H1 (cell line): ENCODE data around the gene TRAF3. TPM values are rescaled to one million over a fixed set of nuclear protein-coding genes. Genes with fewer than 3 reads are reported as not detected.

Experiments used
- CTCF ChIA-PET: fragments of 300-600 bp; sonication (Branson Sonifier 250); formaldehyde crosslinking; loops from one replicate; lab custom pipeline; 2021; ENCODE audit not compliant: partially characterized antibody; lab: Charles Lee
- POLR2A ChIA-PET: fragments of 300-600 bp; sonication (Branson Sonifier 250); formaldehyde crosslinking; loops from one replicate; lab custom pipeline; 2021; ENCODE audit warnings: inconsistent platforms; ENCODE audit not compliant: partially characterized antibody; lab: Charles Lee
- DNase-seq, 2 experiments: peaks; one replicate each; pipeline versions ENCODE4 v3.0.0 to v3.0.0-alpha.2; 2010 to 2022; ENCODE audit warnings: low spot score in 2 of 2, low read depth in 1 of 2, mixed read lengths in 1 of 2
- FAIRE-seq: peaks from 2 replicates; lab custom pipeline; 2011; peaks lifted over from hg19 to GRCh38; lab: Jason Lieb, UNC
- H2AFZ ChIP-seq: 2 replicates; pipeline ENCODE4 v1.8.1; 2012; ENCODE audit warnings: low read length, inconsistent platforms
- H2AK5ac ChIP-seq: 2 replicates; pipeline ENCODE4 v1.6.1; 2013; ENCODE audit warnings: low read depth, low read length
- H2BK120ac ChIP-seq: replicated peaks from 2 replicates; pipeline ENCODE3; 2013; ENCODE audit warnings: low read depth, low read length, inconsistent platforms
- H2BK12ac ChIP-seq: 2 replicates; pipeline ENCODE4 v1.6.1; 2013; ENCODE audit warnings: low read depth, low read length
- H2BK15ac ChIP-seq: 2 replicates; pipeline ENCODE4 v1.6.1; 2013; ENCODE audit warnings: low read length
- H2BK20ac ChIP-seq: 2 replicates; pipeline ENCODE4 v1.6.1; 2013; ENCODE audit warnings: low read length
- H2BK5ac ChIP-seq: 2 replicates; pipeline ENCODE4 v1.6.1; 2013; ENCODE audit warnings: low read depth, low read length
- H3K14ac ChIP-seq: 2 replicates; pipeline ENCODE4 v1.6.1; 2013; ENCODE audit warnings: inconsistent platforms; ENCODE audit not compliant: insufficient read length
- H3K18ac ChIP-seq: 2 replicates; pipeline ENCODE4 v1.6.1; 2013; ENCODE audit warnings: low read length; ENCODE audit errors: extremely low read depth
- H3K23ac ChIP-seq: 2 replicates; pipeline ENCODE4 v1.6.1; 2013; ENCODE audit warnings: inconsistent platforms; ENCODE audit not compliant: insufficient read length
- H3K23me2 ChIP-seq: 2 replicates; pipeline ENCODE4 v1.6.1; 2013; ENCODE audit warnings: low read depth, low read length
- H3K27ac ChIP-seq: 2 replicates; pipeline ENCODE4 v1.6.1; 2011; ENCODE audit warnings: low read depth, low read length, inconsistent platforms
- H3K27me3 ChIP-seq, 4 experiments: replicated peaks in 1 of 4; 1 replicate in 1 of 4; 2 replicates in 3 of 4; pipeline versions ENCODE4 v1.6.1 to v1.8.1; 2011 to 2013; ENCODE audit warnings: low read length in 3 of 4, mild to moderate bottlenecking in 3 of 4, inconsistent platforms in 2 of 4, mixed read lengths in 2 of 4, moderate library complexity in 1 of 4; ENCODE audit not compliant: control insufficient read depth in 3 of 4, insufficient read depth in 3 of 4; ENCODE audit errors: extremely low read depth in 1 of 4
- H3K36me3 ChIP-seq, 4 experiments: 2 replicates each; pipeline versions ENCODE4 v1.6.1 to v1.8.1; 2011 to 2013; ENCODE audit warnings: mild to moderate bottlenecking in 4 of 4, low read length in 3 of 4, moderate library complexity in 2 of 4, control low read depth in 1 of 4, inconsistent platforms in 1 of 4; ENCODE audit not compliant: insufficient read depth in 4 of 4, control insufficient read depth in 2 of 4
- H3K4ac ChIP-seq: replicated peaks from 2 replicates; pipeline ENCODE3; 2013; ENCODE audit warnings: low read length, low read depth, mixed read lengths, inconsistent platforms; ENCODE audit not compliant: insufficient read length
- H3K4me1 ChIP-seq, 4 experiments: replicated peaks in 1 of 4; 1 replicate in 1 of 4; 2 replicates in 3 of 4; pipeline versions ENCODE4 v1.6.1 to v1.8.1; 2011 to 2013; ENCODE audit warnings: low read length in 3 of 4, inconsistent platforms in 2 of 4, mixed read lengths in 1 of 4; ENCODE audit not compliant: insufficient read depth in 4 of 4, control insufficient read depth in 3 of 4
- H3K4me2 ChIP-seq, 2 experiments: 2 replicates each; pipeline versions ENCODE4 v1.6.1 to v1.8.1; 2011 to 2013; ENCODE audit warnings: low read depth in 2 of 2, low read length in 2 of 2, control low read depth in 1 of 2, inconsistent platforms in 1 of 2, mild to moderate bottlenecking in 1 of 2; ENCODE audit not compliant: insufficient read depth in 1 of 2
- H3K4me3 ChIP-seq, 4 experiments: fragments of 200-600, 300-600 bp in 1 of 4; sonication (generic), shearing (Covaris generic), sonication (Bioruptor Twin) in 1 of 4; 2 replicates each; pipeline versions ENCODE4 v1.5.1 to v1.8.1; 2011 to 2016; ENCODE audit warnings: low read length in 4 of 4, low read depth in 3 of 4, control low read depth in 2 of 4, inconsistent platforms in 2 of 4, mild to moderate bottlenecking in 2 of 4, mixed read lengths in 1 of 4, moderate library complexity in 1 of 4; ENCODE audit not compliant: insufficient read depth in 2 of 4; ENCODE audit errors: extremely low read depth in 1 of 4
- H3K56ac ChIP-seq: replicated peaks from 2 replicates; pipeline ENCODE3; 2013; ENCODE audit warnings: low read depth, mild to moderate bottlenecking, mixed read lengths, low read length, inconsistent platforms; ENCODE audit not compliant: insufficient read length
- H3K79me1 ChIP-seq: 2 replicates; pipeline ENCODE4 v1.6.1; 2013; ENCODE audit warnings: low read depth, low read length, control low read depth
- H3K79me2 ChIP-seq, 2 experiments: 2 replicates each; pipeline versions ENCODE4 v1.6.1 to v1.8.1; 2012 to 2013; ENCODE audit warnings: low read length in 2 of 2, mild to moderate bottlenecking in 2 of 2, inconsistent platforms in 1 of 2; ENCODE audit not compliant: insufficient read depth in 2 of 2, control insufficient read depth in 1 of 2
- H3K9ac ChIP-seq, 4 experiments: replicated peaks in 1 of 4; 1 replicate in 1 of 4; 2 replicates in 3 of 4; pipeline versions ENCODE4 v1.6.1 to v1.8.1; 2011 to 2013; ENCODE audit warnings: low read depth in 3 of 4, low read length in 3 of 4, control low read depth in 2 of 4, mild to moderate bottlenecking in 2 of 4, moderate library complexity in 2 of 4, inconsistent platforms in 1 of 4; ENCODE audit errors: extremely low read depth in 1 of 4
- H3K9me3 ChIP-seq, 2 experiments: 2 replicates each; pipeline versions ENCODE4 v1.6.1 to v1.8.1; 2012 to 2013; ENCODE audit warnings: mild to moderate bottlenecking in 2 of 2, moderate library complexity in 2 of 2, control low read depth in 1 of 2, inconsistent platforms in 1 of 2, low read depth in 1 of 2, low read length in 1 of 2, mixed read lengths in 1 of 2; ENCODE audit not compliant: insufficient read depth in 2 of 2
- H4K20me1 ChIP-seq, 2 experiments: replicated peaks in 1 of 2; 2 replicates each; pipeline versions ENCODE3 to v1.8.1; 2011 to 2013; ENCODE audit warnings: inconsistent platforms in 2 of 2, low read length in 2 of 2, mild to moderate bottlenecking in 1 of 2; ENCODE audit not compliant: insufficient read depth in 2 of 2, control insufficient read depth in 1 of 2
- H4K5ac ChIP-seq: 2 replicates; pipeline ENCODE4 v1.6.1; 2013; ENCODE audit warnings: low read length, low read depth, mixed read lengths, inconsistent platforms; ENCODE audit not compliant: insufficient read length
- H4K8ac ChIP-seq: 2 replicates; pipeline ENCODE4 v1.8.0; 2013; ENCODE audit warnings: mild to moderate bottlenecking, moderate library complexity, low read length, inconsistent platforms; ENCODE audit not compliant: insufficient read depth; ENCODE audit errors: extremely low read depth
- H4K91ac ChIP-seq: replicated peaks from 2 replicates; pipeline ENCODE3; 2013; ENCODE audit warnings: low read length, mixed read lengths, inconsistent platforms; ENCODE audit not compliant: insufficient read length
- PHF8 ChIP-seq: fragments of 200-600 bp; sonication (generic); conservative IDR thresholded peaks from 2 replicates; pipeline ENCODE4 v1.7.1; 2012; ENCODE audit warnings: low read depth, mild to moderate bottlenecking, inconsistent platforms, low read length, moderate library complexity
- WGBS, 2 experiments: shearing (Covaris generic) in 1 of 2; methylation state at CpG; one replicate each; pipeline versions ENCODE4 v1.1.6 to v1.1.7; 2013 to 2015; ENCODE audit warnings: low lambda C conversion rate in 2 of 2, mixed read lengths in 2 of 2, inconsistent platforms in 1 of 2, low coverage in 1 of 2, missing lambda C conversion rate in 1 of 2; ENCODE audit not compliant: insufficient replicate concordance in 2 of 2, insufficient coverage in 1 of 2, insufficient read length in 1 of 2; ENCODE audit errors: extremely low coverage in 1 of 2, missing lambda C conversion rate in 1 of 2; 5-methylcytosine and 5-hydroxymethylcytosine counted together
- polyA plus RNA-seq, 7 experiments: library from polyadenylated mRNA; depleted of rRNA in 3 of 7; stranded (reverse) in 5 of 7; unstranded in 2 of 7; fragments of >200 nt in 5 of 7; fragments of 200-250 nt in 2 of 7; gene quantifications; 1 replicate in 5 of 7; 2 replicates in 1 of 7; 4 replicates in 1 of 7; pipeline versions ENCODE4 v1.2.1 to v1.2.3, GENCODE V29; 2011 to 2013; ENCODE audit warnings: missing spikeins in 2 of 7, mixed read lengths in 2 of 7
- total RNA-seq: library from RNA; stranded (reverse); fragmentation: NEBNext Ultra II Directional; extraction: Animal tissue kit (Norgen Biotek cat#: 25700); gene quantifications from 2 replicates; pipeline ENCODE4 v1.2.1, GENCODE V29; 2021

Gene TRAF3
- total and polyA plus RNA-seq, 2 of the 8 experiments (the other 6 are each of a cell fraction or from before 2014, with no cell fraction given): 5.8 to 12.1 TPM

- Histone ChIP-seq H3K14ac (no peak overlapping the region), H3K4me2 (no peak overlapping the region), H3K9me3 (peaks cover 0 to 9% of the 10 kb centered on the region in 2 experiments; a peak in 2 of 4 replicates), H4K8ac (no peak overlapping the region), H3K27me3 (no peaks in the 10 kb centered on the region), H3K4ac (no peak overlapping the region), H2BK120ac (no peak overlapping the region), H3K23ac (no peak overlapping the region), H2AK5ac (no peak overlapping the region), H3K4me1 (no peaks in the 10 kb centered on the region), H3K27ac (no peak overlapping the region), H3K56ac (no peak overlapping the region), H3K79me2 (no peaks in the 10 kb centered on the region), H4K91ac (no peak overlapping the region), H3K4me3 (no peak overlapping the region), H4K5ac (no peak overlapping the region), H3K18ac (no peak overlapping the region), H3K9ac (no peak overlapping the region), H2AFZ (no peak overlapping the region), H4K20me1 (no peaks in the 10 kb centered on the region), H2BK12ac (no peak overlapping the region), H2BK5ac (no peak overlapping the region), H2BK20ac (no peak overlapping the region), H3K23me2 (no peaks in the 10 kb centered on the region), H3K36me3 (peaks cover 0 to 5% (median 0%) of the 10 kb centered on the region in 4 experiments; a peak in 2 of 8 replicates), H2BK15ac (no peak overlapping the region), H3K79me1 (no peaks in the 10 kb centered on the region)
- ChIA-PET CTCF (no interaction called here), POLR2A (no interaction called here)
- WGBS, 2 experiments: 81% methylated on average over 2 of the region's 2 CpGs; no CpG with 5 or more reads in 1 of the 2 experiments
- FAIRE-seq: no peak
- no peak for DNase-seq
- no peak for TF ChIP-seq PHF8
These were observed 78.9 kb downstream of the TRAF3 start for GRCh38 chr14:102856179-102856578.
